Large intestine (tissue), 3 donors: ENCODE results near the gene CARMIL1. TPM values are rescaled to one million over a fixed set of nuclear protein-coding genes. Genes with fewer than 3 reads are reported as not detected.

Source experiments
- DNase-seq, 2 donors: peaks; one replicate each; pipeline versions ENCODE4 v3.0.0 to v3.0.0-alpha.2; 2013
- H3K27ac ChIP-seq: one replicate; pipeline ENCODE4 v1.5.1; 2013; ENCODE audit warnings: low read length
- H3K27me3 ChIP-seq: 2 replicates; pipeline ENCODE4 v1.6.1; 2013; ENCODE audit warnings: low read length; ENCODE audit not compliant: control insufficient read depth, insufficient read depth
- H3K36me3 ChIP-seq: 2 replicates; pipeline ENCODE4 v1.6.1; 2013; ENCODE audit warnings: low read length; ENCODE audit not compliant: control insufficient read depth, insufficient read depth
- H3K4me1 ChIP-seq: one replicate; pipeline ENCODE4 v1.6.1; 2013; ENCODE audit warnings: low read length; ENCODE audit not compliant: control insufficient read depth, insufficient read depth
- H3K4me3 ChIP-seq: one replicate; pipeline ENCODE4 v1.5.1; 2013; ENCODE audit warnings: low read length
- H3K9me3 ChIP-seq: one replicate; pipeline ENCODE4 v1.6.1; 2013; ENCODE audit warnings: mild to moderate bottlenecking, low read depth, low read length, moderate library complexity; ENCODE audit not compliant: control insufficient read depth
- WGBS: methylation state at CpG from one replicate; pipeline ENCODE4 v1.1.5; 2013; ENCODE audit warnings: low lambda C conversion rate; ENCODE audit not compliant: insufficient coverage; 5-methylcytosine and 5-hydroxymethylcytosine counted together
- polyA plus RNA-seq: library from polyadenylated mRNA; unstranded; fragments of 120-200 nt; gene quantifications from one replicate; pipeline ENCODE4 v1.2.1, GENCODE V29; 2013

Gene CARMIL1
- polyA plus RNA-seq, 1 donor: 32.2 TPM

- H3K9me3 ChIP-seq: no peaks in the 10 kb centered on the region
- WGBS: no CpG with 5 or more reads among the region's 5 CpGs
- H3K4me3 ChIP-seq: no peak overlapping the region
- H3K36me3 ChIP-seq: no peaks in the 10 kb centered on the region
- DNase-seq: peak in 1 of 2 donors; percentile 37
- H3K27me3 ChIP-seq: no peaks in the 10 kb centered on the region
- H3K4me1 ChIP-seq: peaks cover 20% of the 10 kb centered on the region
- H3K27ac ChIP-seq: no peak overlapping the region
These were observed 53.5 kb downstream of the CARMIL1 start for GRCh38 chr6:25332655-25333071.

- peaks cover 24% of the 10 kb centered on the region for H3K4me1 ChIP-seq
- H3K27ac ChIP-seq: no peak overlapping the region
- no peaks in the 10 kb centered on the region for H3K36me3 ChIP-seq
- H3K4me3 ChIP-seq: no peak overlapping the region
- WGBS: no CpG with 5 or more reads among the region's 3 CpGs
- H3K9me3 ChIP-seq: no peaks in the 10 kb centered on the region
- H3K27me3 ChIP-seq: no peaks in the 10 kb centered on the region
- no peak for DNase-seq
These were observed 54.3 kb downstream of the CARMIL1 start for GRCh38 chr6:25333471-25333870.

- Histone ChIP-seq H3K9me3 (no peaks in the 10 kb centered on the region), H3K4me1 (peaks cover 36% of the 10 kb centered on the region), H3K27ac (no peak overlapping the region), H3K27me3 (no peaks in the 10 kb centered on the region), H3K4me3 (no peak overlapping the region), H3K36me3 (no peaks in the 10 kb centered on the region)
- WGBS: 80% methylated on average over 2 of the region's 4 CpGs
- no peak for DNase-seq
These were observed 55.6 kb downstream of the CARMIL1 start for GRCh38 chr6:25334793-25335192.

- Histone ChIP-seq H3K36me3 (no peaks in the 10 kb centered on the region), H3K27ac (peak overlapping the region; percentile 90), H3K27me3 (no peaks in the 10 kb centered on the region), H3K4me3 (no peak overlapping the region), H3K4me1 (peaks cover 49% of the 10 kb centered on the region), H3K9me3 (no peaks in the 10 kb centered on the region)
- WGBS: 43% methylated on average over 1 of the region's 2 CpGs
- peak; percentile 66 to 89 for DNase-seq
These were observed 57.8 kb downstream of the CARMIL1 start for GRCh38 chr6:25336996-25337395.

GRCh38 chr6:25337431-25337830 lies 58.3 kb downstream of the CARMIL1 start:
- Histone ChIP-seq H3K4me3 (no peak overlapping the region), H3K27ac (peak overlapping the region; percentile 90), H3K9me3 (no peaks in the 10 kb centered on the region), H3K4me1 (peaks cover 53% of the 10 kb centered on the region), H3K36me3 (no peaks in the 10 kb centered on the region), H3K27me3 (no peaks in the 10 kb centered on the region)
- no peak for DNase-seq
- 65% methylated on average over 2 of the region's 4 CpGs for whole genome bisulfite sequencing

GRCh38 chr6:25340431-25341202 lies 61.4 kb downstream of the CARMIL1 start:
- peak overlapping the region; percentile 69 for H3K27ac ChIP-seq
- no peaks in the 10 kb centered on the region for H3K27me3 ChIP-seq
- peaks cover 52% of the 10 kb centered on the region for H3K4me1 ChIP-seq
- WGBS: no CpG with 5 or more reads among the region's 6 CpGs
- no peaks in the 10 kb centered on the region for H3K36me3 ChIP-seq
- DNase-seq: peak; percentile 76 to 92
- H3K9me3 ChIP-seq: no peaks in the 10 kb centered on the region
- H3K4me3 ChIP-seq: no peak overlapping the region

- Histone ChIP-seq H3K4me1 (peaks cover 48% of the 10 kb centered on the region), H3K9me3 (no peaks in the 10 kb centered on the region), H3K4me3 (no peak overlapping the region), H3K36me3 (no peaks in the 10 kb centered on the region), H3K27me3 (no peaks in the 10 kb centered on the region), H3K27ac (peak overlapping the region; percentile 69)
- WGBS: no CpG with 5 or more reads among the region's 3 CpGs
- no peak for DNase-seq
These were observed 62.0 kb downstream of the CARMIL1 start for GRCh38 chr6:25341203-25341552.

- H3K9me3 ChIP-seq: no peaks in the 10 kb centered on the region
- 100% methylated on average over 1 of the region's 4 CpGs for WGBS
- no peak for DNase-seq
- peak overlapping the region; percentile 69 for H3K27ac ChIP-seq
- H3K27me3 ChIP-seq: no peaks in the 10 kb centered on the region
- no peak overlapping the region for H3K4me3 ChIP-seq
- no peaks in the 10 kb centered on the region for H3K36me3 ChIP-seq
- H3K4me1 ChIP-seq: peaks cover 44% of the 10 kb centered on the region
These were observed 62.9 kb downstream of the CARMIL1 start for GRCh38 chr6:25341923-25342619.

- 100% methylated on average over 1 of the region's 4 CpGs for whole genome bisulfite sequencing
- peaks cover 39% of the 10 kb centered on the region for H3K4me1 ChIP-seq
- DNase-seq: no peak
- no peaks in the 10 kb centered on the region for H3K27me3 ChIP-seq
- H3K9me3 ChIP-seq: no peaks in the 10 kb centered on the region
- no peaks in the 10 kb centered on the region for H3K36me3 ChIP-seq
- no peak overlapping the region for H3K4me3 ChIP-seq
- H3K27ac ChIP-seq: peak overlapping the region; percentile 69
These were observed 63.6 kb downstream of the CARMIL1 start for GRCh38 chr6:25342802-25343201.

GRCh38 chr6:25343984-25344383 lies 64.8 kb downstream of the CARMIL1 start:
- H3K27ac ChIP-seq: no peak overlapping the region
- H3K9me3 ChIP-seq: no peaks in the 10 kb centered on the region
- H3K36me3 ChIP-seq: no peaks in the 10 kb centered on the region
- H3K4me3 ChIP-seq: no peak overlapping the region
- no peaks in the 10 kb centered on the region for H3K27me3 ChIP-seq
- peaks cover 32% of the 10 kb centered on the region for H3K4me1 ChIP-seq
- DNase-seq: no peak
- WGBS: 98% methylated on average over 7 of the region's 7 CpGs
